PC-9 (cell line): ENCODE results near the gene SLC8A1. TPM values are rescaled to one million over a fixed set of nuclear protein-coding genes. Genes with fewer than 3 reads are reported as not detected.

Experiments used
- BruUV-seq: library from RNA; stranded (reverse); fragments of 400-500 nt; replicated peaks from 2 replicates; lab custom pipeline; 2021; lab: Mats Ljungman, UMichigan
- CTCF ChIA-PET: fragments of 300-600 bp; sonication (Branson Sonifier 250); formaldehyde crosslinking; loops from one replicate; lab custom pipeline; 2022; ENCODE audit warnings: antibody characterized with exemption; lab: Charles Lee
- POLR2A ChIA-PET: fragments of 300-600 bp; sonication (Branson Sonifier 250); formaldehyde crosslinking; loops from one replicate; lab custom pipeline; 2022; ENCODE audit warnings: antibody characterized with exemption; ENCODE audit not compliant: unreplicated experiment; lab: Charles Lee
- DNase-seq, 2 experiments: peaks; one replicate each; pipeline versions ENCODE4 v3.0.0 to v3.0.0-alpha.2; 2015 to 2022; ENCODE audit warnings: mixed read lengths in 1 of 2
- H2AFZ ChIP-seq: fragments of 200-600 bp; sonication (generic); 2 replicates; pipeline ENCODE4 v1.8.1; 2017; ENCODE audit warnings: antibody characterized with exemption
- H3F3A ChIP-seq: fragments of 200-600 bp; sonication (generic); 2 replicates; pipeline ENCODE4 v1.8.1; 2017; ENCODE audit warnings: antibody characterized with exemption, mild to moderate bottlenecking, low read depth; ENCODE audit not compliant: insufficient read depth
- H3K27ac ChIP-seq: fragments of 200-600 bp; sonication (generic); 2 replicates; pipeline ENCODE4 v1.6.1; 2016; ENCODE audit warnings: mixed run types
- H3K27me3 ChIP-seq: fragments of 200-600 bp; sonication (generic); 2 replicates; pipeline ENCODE4 v1.6.1; 2016; ENCODE audit warnings: low read depth, mixed run types; ENCODE audit not compliant: insufficient read depth
- H3K36me3 ChIP-seq: fragments of 200-600 bp; sonication (generic); 2 replicates; pipeline ENCODE4 v1.6.1; 2016; ENCODE audit warnings: low read depth, mixed run types
- H3K4me1 ChIP-seq: fragments of 200-600 bp; sonication (generic); replicated peaks from 2 replicates; pipeline ENCODE4 v1.6.1; 2016; ENCODE audit warnings: mixed run types; ENCODE audit not compliant: insufficient read depth
- H3K4me2 ChIP-seq: fragments of 200-600 bp; sonication (generic); 2 replicates; pipeline ENCODE4 v1.6.1; 2017; ENCODE audit warnings: mixed run types
- H3K4me3 ChIP-seq: fragments of 200-600 bp; sonication (generic); 2 replicates; pipeline ENCODE4 v1.6.1; 2016; ENCODE audit warnings: mixed run types
- H3K79me2 ChIP-seq: fragments of 200-600 bp; sonication (generic); 2 replicates; pipeline ENCODE4 v1.6.1; 2017; ENCODE audit warnings: low read depth, mixed run types
- H3K9me2 ChIP-seq: fragments of 200-600 bp; sonication (generic); 2 replicates; pipeline ENCODE4 v1.8.1; 2017; ENCODE audit warnings: mild to moderate bottlenecking; ENCODE audit not compliant: insufficient read depth
- H3K9me3 ChIP-seq: fragments of 200-600 bp; sonication (generic); 2 replicates; pipeline ENCODE4 v1.8.1; 2016; ENCODE audit warnings: low read depth; ENCODE audit not compliant: insufficient read depth
- H4K20me1 ChIP-seq: fragments of 200-600 bp; sonication (generic); 2 replicates; pipeline ENCODE4 v1.8.1; 2017; ENCODE audit not compliant: insufficient read depth
- EZH2 ChIP-seq: fragments of 200-600 bp; sonication (generic); IDR thresholded peaks from 2 replicates; pipeline ENCODE4 v1.8.0; 2017; ENCODE audit warnings: antibody characterized with exemption, low read depth
- intact Hi-C: fragments of 100-400 bp; cut with micrococcal nuclease; formaldehyde crosslinking; loops from one replicate; pipeline ENCODE4 v1.10.0; 2022; ENCODE audit not compliant: unreplicated experiment
- total RNA-seq: library from RNA; stranded (reverse); gene quantifications from 2 replicates; pipeline ENCODE4 v1.2.3, GENCODE V29; 2021
- TF ChIP-seq, protein P1 (sequence below): fragments of 200-600 bp; sonication (generic); conservative IDR thresholded peaks from 2 replicates; pipeline ENCODE4 v1.6.1; 2017; ENCODE audit warnings: mixed run types, antibody characterized with exemption, mild to moderate bottlenecking, moderate library complexity

Gene SLC8A1
- total RNA-seq, 1 experiment from 2014 or later, result 13.5 TPM

- Histone ChIP-seq H3K79me2 (no peaks in the 10 kb centered on the region), H3K27me3 (no peaks in the 10 kb centered on the region), H3F3A (no peaks in the 10 kb centered on the region), H3K9me2 (no peaks in the 10 kb centered on the region; the same call in 1 of the 2 replicates), H3K4me1 (no peaks in the 10 kb centered on the region), H3K9me3 (no peaks in the 10 kb centered on the region), H4K20me1 (no peaks in the 10 kb centered on the region), H3K27ac (no peak overlapping the region), H3K4me2 (no peak overlapping the region), H3K36me3 (no peaks in the 10 kb centered on the region), H2AFZ (no peak overlapping the region), H3K4me3 (no peak overlapping the region)
- no peak for TF ChIP-seq EZH2
- TF ChIP-seq, protein P1, sequence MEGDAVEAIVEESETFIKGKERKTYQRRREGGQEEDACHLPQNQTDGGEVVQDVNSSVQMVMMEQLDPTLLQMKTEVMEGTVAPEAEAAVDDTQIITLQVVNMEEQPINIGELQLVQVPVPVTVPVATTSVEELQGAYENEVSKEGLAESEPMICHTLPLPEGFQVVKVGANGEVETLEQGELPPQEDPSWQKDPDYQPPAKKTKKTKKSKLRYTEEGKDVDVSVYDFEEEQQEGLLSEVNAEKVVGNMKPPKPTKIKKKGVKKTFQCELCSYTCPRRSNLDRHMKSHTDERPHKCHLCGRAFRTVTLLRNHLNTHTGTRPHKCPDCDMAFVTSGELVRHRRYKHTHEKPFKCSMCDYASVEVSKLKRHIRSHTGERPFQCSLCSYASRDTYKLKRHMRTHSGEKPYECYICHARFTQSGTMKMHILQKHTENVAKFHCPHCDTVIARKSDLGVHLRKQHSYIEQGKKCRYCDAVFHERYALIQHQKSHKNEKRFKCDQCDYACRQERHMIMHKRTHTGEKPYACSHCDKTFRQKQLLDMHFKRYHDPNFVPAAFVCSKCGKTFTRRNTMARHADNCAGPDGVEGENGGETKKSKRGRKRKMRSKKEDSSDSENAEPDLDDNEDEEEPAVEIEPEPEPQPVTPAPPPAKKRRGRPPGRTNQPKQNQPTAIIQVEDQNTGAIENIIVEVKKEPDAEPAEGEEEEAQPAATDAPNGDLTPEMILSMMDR, result no peak
- no TSS peak for BruUV-seq
- ChIA-PET POLR2A (no interaction called here), CTCF (no interaction called here)
- no peak for DNase-seq
- intact Hi-C loops, result no loop called here
These were observed 328.6 kb downstream of the SLC8A1 start for GRCh38 chr2:40123326-40123725.

DNA sequence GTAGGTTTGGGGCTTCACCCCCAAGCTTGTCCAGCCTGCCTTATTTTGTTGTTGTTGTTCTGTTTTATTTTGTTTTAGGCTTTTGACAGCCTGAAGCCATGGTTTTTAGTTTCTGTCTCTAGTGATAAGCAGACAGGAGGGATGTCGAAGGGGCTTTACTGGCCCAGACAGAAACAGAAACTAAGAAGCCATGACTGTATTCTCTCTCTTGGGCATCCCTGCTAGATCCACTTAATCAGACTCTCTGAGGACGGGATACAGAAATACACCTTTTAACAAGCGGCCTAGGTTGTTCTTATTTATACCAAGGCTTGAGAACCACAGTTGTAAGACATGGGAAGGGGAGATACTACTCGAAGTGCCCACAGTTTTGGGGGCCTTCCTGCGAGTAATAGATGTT lies 330.9 kb downstream of the SLC8A1 start:
- POLR2A ChIA-PET, result no interaction called here
- no peak overlapping the region for H3K4me3 ChIP-seq
- no peaks in the 10 kb centered on the region for H3K27me3 ChIP-seq
- H4K20me1 ChIP-seq, result no peaks in the 10 kb centered on the region
- H3F3A ChIP-seq, result no peaks in the 10 kb centered on the region
- DNase-seq, result no peak
- H3K9me3 ChIP-seq, result no peaks in the 10 kb centered on the region
- no peak overlapping the region for H2AFZ ChIP-seq
- no peak overlapping the region for H3K27ac ChIP-seq
- no peaks in the 10 kb centered on the region for H3K79me2 ChIP-seq
- no peaks in the 10 kb centered on the region for H3K36me3 ChIP-seq
- TF ChIP-seq, protein P1, result no peak
- TF ChIP-seq EZH2, result no peak
- intact Hi-C loops, result no loop called here
- no peaks in the 10 kb centered on the region for H3K4me1 ChIP-seq
- BruUV-seq, result no TSS peak
- no peaks in the 10 kb centered on the region for H3K9me2 ChIP-seq
- H3K4me2 ChIP-seq, result no peak overlapping the region
- CTCF ChIA-PET, result interaction anchor here (0.6 kb wide), 1 partner anchor 206 kb away, joined by 4 read pairs; no protein-coding TSS in a partner anchor

- no peaks in the 10 kb centered on the region for H4K20me1 ChIP-seq
- no peak for TF ChIP-seq EZH2
- TF ChIP-seq, protein P1, result no peak
- BruUV-seq, result no TSS peak
- H3K27ac ChIP-seq, result no peak overlapping the region
- no peaks in the 10 kb centered on the region for H3K79me2 ChIP-seq
- no peaks in the 10 kb centered on the region for H3F3A ChIP-seq
- CTCF ChIA-PET, result no interaction called here
- DNase-seq, result no peak
- no peak overlapping the region for H3K4me3 ChIP-seq
- no peak overlapping the region for H2AFZ ChIP-seq
- no peak overlapping the region for H3K4me2 ChIP-seq
- H3K27me3 ChIP-seq, result no peaks in the 10 kb centered on the region
- no peaks in the 10 kb centered on the region for H3K9me2 ChIP-seq
- intact Hi-C loops, result no loop called here
- POLR2A ChIA-PET, result no interaction called here
- H3K9me3 ChIP-seq, result no peaks in the 10 kb centered on the region
- H3K36me3 ChIP-seq, result no peaks in the 10 kb centered on the region
- no peaks in the 10 kb centered on the region for H3K4me1 ChIP-seq
These were observed 331.9 kb downstream of the SLC8A1 start for GRCh38 chr2:40120026-40120425.
